Measurements from ENCODE around the gene KL. TPM values are rescaled to one million over a fixed set of nuclear protein-coding genes. Genes with fewer than 3 reads are reported as not detected.

Gene KL
- total RNA-seq, 4 donors from 2014 or later = 1.4 to 4.5 (median 2.8) TPM

DNA sequence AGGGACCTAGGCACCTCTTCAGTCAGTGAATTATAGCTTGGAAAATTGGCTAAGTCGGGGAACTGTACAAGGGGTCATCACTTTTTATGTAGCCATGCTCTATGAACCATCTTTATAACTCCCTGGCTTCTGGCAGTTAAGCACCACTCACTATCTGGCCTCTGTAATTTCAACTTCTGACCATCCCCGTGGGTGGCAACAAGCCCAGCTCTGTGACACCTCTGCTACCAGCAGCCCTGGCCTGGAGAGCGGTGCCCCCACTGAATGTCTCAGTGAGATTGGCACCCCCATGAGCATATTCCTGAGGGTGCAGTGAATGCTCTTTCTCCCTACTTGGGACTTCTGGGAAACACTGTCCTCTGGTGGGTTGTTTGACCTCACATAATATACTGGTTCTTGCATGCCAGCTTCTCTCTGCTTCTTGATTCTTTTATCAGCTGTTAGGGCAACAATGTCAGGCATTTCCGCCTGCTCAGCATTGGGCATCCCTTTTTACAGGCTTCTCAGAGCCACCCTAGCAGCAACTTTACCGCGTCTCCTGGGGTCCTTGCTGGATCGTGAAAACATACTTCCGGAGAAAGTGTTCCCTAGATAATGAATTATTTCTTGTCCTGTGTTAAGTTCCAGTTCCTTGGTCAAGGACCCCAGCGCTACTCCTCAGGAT is 10.4 kb downstream of the KL start:
- no peaks in the 10 kb centered on the region for H3K9me3 ChIP-seq
- no peak for DNase-seq
- 90 to 94% methylated on average over 9 of the region's 9 CpGs for WGBS, 2 donors
- H3K4me3 ChIP-seq (replicated peaks in 1 of 3) = no peak overlapping the region
- no peaks in the 10 kb centered on the region for H3K36me3 ChIP-seq
- no peak for TF ChIP-seq POLR2A (IDR thresholded peaks at IDR 0.05)
- TF ChIP-seq, protein P1, sequence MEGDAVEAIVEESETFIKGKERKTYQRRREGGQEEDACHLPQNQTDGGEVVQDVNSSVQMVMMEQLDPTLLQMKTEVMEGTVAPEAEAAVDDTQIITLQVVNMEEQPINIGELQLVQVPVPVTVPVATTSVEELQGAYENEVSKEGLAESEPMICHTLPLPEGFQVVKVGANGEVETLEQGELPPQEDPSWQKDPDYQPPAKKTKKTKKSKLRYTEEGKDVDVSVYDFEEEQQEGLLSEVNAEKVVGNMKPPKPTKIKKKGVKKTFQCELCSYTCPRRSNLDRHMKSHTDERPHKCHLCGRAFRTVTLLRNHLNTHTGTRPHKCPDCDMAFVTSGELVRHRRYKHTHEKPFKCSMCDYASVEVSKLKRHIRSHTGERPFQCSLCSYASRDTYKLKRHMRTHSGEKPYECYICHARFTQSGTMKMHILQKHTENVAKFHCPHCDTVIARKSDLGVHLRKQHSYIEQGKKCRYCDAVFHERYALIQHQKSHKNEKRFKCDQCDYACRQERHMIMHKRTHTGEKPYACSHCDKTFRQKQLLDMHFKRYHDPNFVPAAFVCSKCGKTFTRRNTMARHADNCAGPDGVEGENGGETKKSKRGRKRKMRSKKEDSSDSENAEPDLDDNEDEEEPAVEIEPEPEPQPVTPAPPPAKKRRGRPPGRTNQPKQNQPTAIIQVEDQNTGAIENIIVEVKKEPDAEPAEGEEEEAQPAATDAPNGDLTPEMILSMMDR (IDR thresholded peaks at IDR 0.05) = no peak
- H3K27me3 ChIP-seq = no peaks in the 10 kb centered on the region
- intact Hi-C loops (cut with DNase I) = no loop called here
- no peak overlapping the region for H3K27ac ChIP-seq
- no peaks in the 10 kb centered on the region for H3K4me1 ChIP-seq

DNA sequence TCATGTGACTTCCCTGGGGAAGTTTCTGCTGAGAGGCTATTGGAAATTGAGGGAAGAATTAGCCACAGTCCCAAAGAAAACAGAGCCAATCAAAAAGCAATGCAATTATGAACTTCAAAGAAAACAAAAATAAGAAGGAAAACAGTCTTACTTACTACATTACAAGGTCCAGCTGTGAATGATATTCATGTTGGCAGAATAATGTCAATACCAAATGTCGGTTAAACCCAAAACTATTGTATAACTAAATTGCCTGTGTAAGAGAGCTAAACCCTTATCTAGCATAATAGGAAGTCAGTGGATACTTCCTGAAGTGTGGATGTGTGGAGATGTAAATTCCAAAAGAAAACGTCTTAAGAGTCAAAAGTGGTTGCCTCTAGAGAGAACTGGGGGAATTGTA is 12.4 kb downstream of the KL start:
- no peaks in the 10 kb centered on the region for H3K36me3 ChIP-seq
- intact Hi-C loops (cut with DNase I) = no loop called here

DNA sequence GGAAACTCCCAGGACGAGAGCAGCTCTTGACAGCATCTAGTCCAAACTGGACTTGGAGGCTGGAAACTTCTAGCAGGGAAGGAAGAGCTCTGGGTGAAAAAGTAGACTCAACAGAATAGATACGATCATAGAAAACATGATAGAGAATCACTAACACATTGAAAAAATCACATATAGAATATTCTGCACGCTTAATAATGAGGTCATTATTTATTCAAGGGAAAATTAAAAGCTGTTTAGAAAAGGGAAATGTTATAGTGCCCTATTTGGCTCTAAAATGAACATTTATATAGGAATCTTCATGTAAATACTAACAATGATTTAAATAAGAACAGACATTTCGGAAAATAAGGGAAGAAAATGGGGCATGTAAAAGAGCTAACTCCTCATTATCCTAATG is 15.1 kb downstream of the KL start:
- Histone ChIP-seq H3K4me1 (no peaks in the 10 kb centered on the region), H3K27ac (no peak overlapping the region), H3K27me3 (no peaks in the 10 kb centered on the region), H3K4me3 (replicated peaks in 1 of 3) (no peak overlapping the region), H3K9me3 (no peaks in the 10 kb centered on the region), H3K36me3 (no peaks in the 10 kb centered on the region)
- WGBS, 2 donors = 93 to 96% methylated on average over 4 of the region's 4 CpGs
- intact Hi-C loops (cut with DNase I) = no loop called here
- no peak for DNase-seq
- TF ChIP-seq POLR2A (IDR thresholded peaks at IDR 0.05) = no peak
- TF ChIP-seq, protein P1 (IDR thresholded peaks at IDR 0.05) = no peak

More for the DNA sequence above, 12.4 kb downstream of the KL start:
- Histone ChIP-seq H3K27me3 (no peaks in the 10 kb centered on the region), H3K4me1 (no peaks in the 10 kb centered on the region), H3K27ac (no peak overlapping the region), H3K9me3 (no peaks in the 10 kb centered on the region), H3K4me3 (replicated peaks in 1 of 3) (no peak overlapping the region)
- no peak for TF ChIP-seq POLR2A (IDR thresholded peaks at IDR 0.05)
- TF ChIP-seq, protein P1 (IDR thresholded peaks at IDR 0.05) = no peak
- no peak for DNase-seq
- 63 to 64% methylated on average over 2 of the region's 2 CpGs for WGBS, 2 donors

DNA sequence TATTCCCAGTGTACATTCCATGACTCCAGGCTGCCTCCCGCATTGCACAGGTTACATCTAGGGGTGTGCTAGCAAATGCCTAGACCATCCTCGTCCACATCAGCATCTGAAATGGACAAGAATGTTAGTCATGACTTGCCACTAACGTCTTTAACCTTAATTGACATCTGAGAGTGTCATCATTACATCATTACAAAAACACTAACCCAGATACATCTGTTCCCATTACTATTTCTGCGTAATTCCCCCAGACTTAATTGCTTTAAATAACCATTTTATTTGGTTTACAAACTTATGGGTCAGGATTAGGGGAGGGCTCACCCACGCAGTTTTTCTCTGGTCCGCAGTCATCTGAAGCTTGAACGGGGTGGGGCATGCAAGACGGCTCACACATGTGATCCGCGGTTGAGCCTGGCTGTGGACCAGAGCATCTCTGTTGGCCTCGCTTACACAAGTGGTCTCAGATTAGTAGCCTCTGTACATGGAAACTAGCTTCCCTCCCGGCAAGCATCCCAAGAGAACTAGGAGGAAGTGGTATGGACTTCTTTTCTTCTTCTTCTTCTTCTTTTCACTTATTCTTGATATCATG is 15.9 kb downstream of the KL start:
- H3K27ac ChIP-seq = no peak overlapping the region
- no peaks in the 10 kb centered on the region for H3K9me3 ChIP-seq
- WGBS, 2 donors = 77 to 83% methylated on average over 12 of the region's 12 CpGs
- intact Hi-C loops (cut with DNase I) = no loop called here
- no peak for DNase-seq
- no peaks in the 10 kb centered on the region for H3K36me3 ChIP-seq
- H3K27me3 ChIP-seq = no peaks in the 10 kb centered on the region
- no peak overlapping the region for H3K4me3 ChIP-seq (replicated peaks in 1 of 3)
- TF ChIP-seq POLR2A (IDR thresholded peaks at IDR 0.05) = no peak
- TF ChIP-seq, protein P1 (IDR thresholded peaks at IDR 0.05) = no peak
- H3K4me1 ChIP-seq = no peaks in the 10 kb centered on the region

DNA sequence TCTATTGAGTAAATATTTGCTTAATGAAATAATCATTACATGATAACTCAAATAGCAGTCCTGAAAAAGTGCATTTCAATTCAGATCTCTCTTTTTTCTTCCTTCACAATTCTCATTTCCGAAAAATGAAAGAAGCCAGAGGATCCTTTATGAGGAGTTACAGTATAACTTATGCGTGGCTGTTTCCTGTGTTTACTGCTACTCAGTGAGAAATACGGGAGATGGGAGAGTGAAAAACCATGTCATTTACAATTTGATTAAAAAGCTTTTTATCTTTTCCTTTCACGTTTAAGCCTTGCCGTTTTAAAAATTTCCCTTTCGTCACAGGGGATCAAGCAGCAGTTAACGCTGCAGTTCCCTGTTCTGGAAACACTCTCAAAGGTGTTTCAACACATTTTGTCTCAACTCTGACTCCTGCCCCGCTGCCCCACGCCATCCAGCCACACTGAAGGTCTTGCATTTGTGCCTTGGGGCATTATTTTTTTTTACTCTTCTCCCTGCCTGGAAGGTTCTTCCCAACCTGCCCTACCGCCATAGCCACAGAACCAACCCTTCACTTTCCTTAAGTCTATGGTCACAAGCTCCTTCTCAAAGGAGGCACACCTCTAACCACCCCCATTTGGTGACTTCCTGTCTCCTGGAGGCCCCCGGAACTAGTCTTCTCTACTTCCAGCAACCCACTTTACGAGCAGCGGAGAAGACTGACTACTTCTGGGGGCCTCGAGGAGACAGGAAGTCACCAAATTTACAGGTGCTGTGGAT is 17.0 kb downstream of the KL start:
- H3K9me3 ChIP-seq = no peaks in the 10 kb centered on the region
- H3K4me1 ChIP-seq = no peaks in the 10 kb centered on the region
- intact Hi-C loops (cut with DNase I) = no loop called here
- 74 to 79% methylated on average over 14 of the region's 14 CpGs for WGBS, 2 donors
- H3K36me3 ChIP-seq = no peaks in the 10 kb centered on the region
- H3K27me3 ChIP-seq = no peaks in the 10 kb centered on the region
- H3K27ac ChIP-seq = no peak overlapping the region
- DNase-seq = no peak
- TF ChIP-seq, protein P1 (IDR thresholded peaks at IDR 0.05) = no peak
- TF ChIP-seq POLR2A (IDR thresholded peaks at IDR 0.05) = no peak
- H3K4me3 ChIP-seq (replicated peaks in 1 of 3) = no peak overlapping the region

Data from thyroid gland (tissue), 4 donors.